GM13977 (cell line): Measurements from ENCODE around the gene AMD1.

Experiments
- DNase-seq: peaks from one replicate; pipeline ENCODE4 v3.0.0; 2012; ENCODE audit warnings: low spot score
- CTCF ChIP-seq: IDR thresholded peaks from 2 replicates; pipeline ENCODE4 v1.5.1; 2012; ENCODE audit warnings: mild to moderate bottlenecking, control low read depth; ENCODE audit not compliant: insufficient read depth; ENCODE audit errors: extremely low read depth, missing control alignments
- in situ Hi-C: fragments of 300-500 bp; cut with MboI; formaldehyde crosslinking; loops from one replicate; pipeline ENCODE4 v1.12.0; 2022; ENCODE audit warnings: low sequenced_read_pairs, low pct_unique_long_range_greater_than_20kb, mixed read lengths, inconsistent platforms; ENCODE audit not compliant: unreplicated experiment

AMD1 gene

DNA sequence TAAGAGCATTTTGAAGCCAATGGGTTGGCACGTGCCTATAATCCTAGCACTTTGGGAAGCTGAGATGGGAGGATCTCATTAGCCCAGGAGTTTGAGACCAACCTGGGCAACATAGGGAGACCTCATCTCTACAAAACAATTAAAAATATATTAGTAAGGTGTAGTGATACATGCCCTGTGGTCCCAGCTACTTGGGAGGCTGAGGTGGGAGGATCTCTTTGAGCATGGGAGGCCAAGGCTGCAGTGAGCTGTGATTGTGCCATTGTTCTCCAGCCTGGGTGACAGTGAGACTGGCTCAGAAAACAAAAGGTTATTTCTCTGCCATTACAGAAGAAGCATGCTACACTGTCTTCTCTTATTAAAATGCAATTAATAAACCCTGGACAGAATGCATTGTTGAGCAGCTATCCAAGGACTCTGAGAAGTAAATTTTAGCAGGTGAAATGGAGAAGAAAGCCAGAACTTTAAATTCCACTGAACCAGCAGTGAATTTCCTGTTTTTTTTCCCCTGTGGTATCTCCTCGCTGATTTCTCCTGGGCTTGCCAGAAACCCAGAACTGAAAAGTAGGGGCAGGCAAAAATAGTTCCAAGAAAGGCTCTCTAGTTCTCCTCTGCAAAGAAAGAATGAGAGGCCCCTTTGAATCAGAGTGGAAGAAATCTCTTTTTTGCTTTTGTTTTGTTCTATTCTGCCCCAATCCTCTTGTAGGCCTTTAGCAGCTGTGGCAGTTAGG lies 8.4 kb downstream of the AMD1 start:
- no peak for TF ChIP-seq CTCF
- in situ Hi-C loops: loop anchor here (10.0 kb wide), 1 partner anchor 198 kb away; no protein-coding TSS in a partner anchor
- no peak for DNase-seq

GRCh38 chr6:110884321-110884720 lies 9.7 kb downstream of the AMD1 start:
- in situ Hi-C loops: loop anchor here (10.0 kb wide), 1 partner anchor 200 kb away; no protein-coding TSS in a partner anchor
- no peak for TF ChIP-seq CTCF
- no peak for DNase-seq

DNA sequence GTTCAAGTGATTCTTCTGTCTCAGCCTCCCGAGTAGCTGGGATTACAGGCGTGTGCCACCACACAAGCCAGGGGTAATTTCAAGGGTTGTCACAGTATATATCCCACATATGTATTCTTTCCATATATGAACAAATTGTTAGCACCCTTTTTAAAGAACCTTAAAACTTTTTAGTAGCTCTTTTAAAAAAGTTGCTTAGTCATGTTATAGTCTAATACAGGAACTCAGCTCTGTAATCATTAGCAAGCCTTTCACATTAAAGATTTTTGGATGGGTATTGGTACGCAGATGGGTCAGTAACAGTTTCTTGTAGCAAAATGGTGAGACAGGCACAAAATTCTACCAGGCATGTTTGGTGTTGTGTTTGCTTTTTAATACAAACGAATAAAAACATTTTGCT lies 10.9 kb downstream of the AMD1 start:
- no peak for DNase-seq
- TF ChIP-seq CTCF: no peak
- in situ Hi-C loops: loop anchor here (10.0 kb wide), 1 partner anchor 201 kb away; no protein-coding TSS in a partner anchor

GRCh38 chr6:110886555-110887167 lies 12.1 kb downstream of the AMD1 start:
- no peak for TF ChIP-seq CTCF
- in situ Hi-C loops: loop anchor here (10.0 kb wide), 1 partner anchor 202 kb away; no protein-coding TSS in a partner anchor
- no peak for DNase-seq

DNA sequence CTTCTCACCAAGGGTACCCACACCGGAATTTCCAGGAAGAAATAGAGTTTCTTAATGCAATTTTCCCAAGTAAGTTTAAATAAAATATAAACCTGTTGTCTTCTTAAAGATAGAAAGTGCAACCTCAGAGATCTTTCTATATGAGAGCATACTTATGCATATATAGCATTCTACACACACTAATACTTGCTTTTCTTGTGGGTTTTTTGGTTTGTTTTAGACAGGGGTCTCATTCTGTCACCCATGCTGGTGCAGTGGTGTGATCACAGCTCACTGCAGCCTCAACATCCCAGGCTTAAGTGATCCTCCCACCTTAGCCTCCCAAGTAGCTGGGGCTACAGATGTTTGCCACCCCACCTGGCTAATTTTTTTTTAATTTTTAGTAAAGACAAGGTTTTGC lies 15.7 kb downstream of the AMD1 start:
- DNase-seq: no peak
- no peak for TF ChIP-seq CTCF
- in situ Hi-C loops: no loop called here

GRCh38 chr6:110895907-110896608 lies 21.5 kb downstream of the AMD1 start:
- in situ Hi-C loops: no loop called here
- no peak for DNase-seq
- TF ChIP-seq CTCF: no peak
